HFFc6 (cell line): Measurements from ENCODE around the gene CDCA3. TPM values are rescaled to one million over a fixed set of nuclear protein-coding genes. Genes with fewer than 3 reads are reported as not detected.

Experiments
- DNase-seq: peaks from one replicate; pipeline ENCODE4 v3.0.0-alpha.2; 2018
- H3K27ac Mint-ChIP-seq: 2 replicates; pipeline ENCODE4 v1.8.0; 2020; ENCODE audit warnings: mild to moderate bottlenecking, mixed read lengths
- H3K27me3 Mint-ChIP-seq: 2 replicates; pipeline ENCODE4 v1.8.0; 2021; ENCODE audit warnings: mild to moderate bottlenecking, moderate library complexity, mixed read lengths; ENCODE audit not compliant: insufficient read depth
- H3K36me3 Mint-ChIP-seq: 2 replicates; pipeline ENCODE4 v1.8.0; 2021; ENCODE audit warnings: low read depth, mixed read lengths
- H3K4me1 Mint-ChIP-seq: 2 replicates; pipeline ENCODE4 v1.8.0; 2020; ENCODE audit warnings: low read depth, mixed read lengths
- H3K4me3 Mint-ChIP-seq: 2 replicates; pipeline ENCODE4 v1.8.0; 2020; ENCODE audit warnings: mild to moderate bottlenecking, moderate library complexity, mixed read lengths
- H3K9me3 Mint-ChIP-seq: 2 replicates; pipeline ENCODE4 v1.8.0; 2020; ENCODE audit warnings: mild to moderate bottlenecking, mixed read lengths
- total RNA-seq, 6 experiments: library from RNA; stranded (reverse); fragmentation: NEBNext Ultra II Directional; extraction: Animal tissue kit (Norgen Biotek cat#: 25700); gene quantifications; 2 replicates in 1 of 6; 3 replicates in 5 of 6; pipeline ENCODE4 v1.2.3, GENCODE V29; 2021
- TF ChIP-seq, protein P1 (sequence below): fragments of 200-600 bp; sonication (generic); IDR thresholded peaks from 2 replicates; pipeline ENCODE4 v1.5.0; 2021; ENCODE audit warnings: antibody characterized with exemption, mild to moderate bottlenecking

CDCA3 gene
- total RNA-seq, 6 experiments from 2014 or later: 24.0 to 62.5 (median 56.3) TPM

DNA sequence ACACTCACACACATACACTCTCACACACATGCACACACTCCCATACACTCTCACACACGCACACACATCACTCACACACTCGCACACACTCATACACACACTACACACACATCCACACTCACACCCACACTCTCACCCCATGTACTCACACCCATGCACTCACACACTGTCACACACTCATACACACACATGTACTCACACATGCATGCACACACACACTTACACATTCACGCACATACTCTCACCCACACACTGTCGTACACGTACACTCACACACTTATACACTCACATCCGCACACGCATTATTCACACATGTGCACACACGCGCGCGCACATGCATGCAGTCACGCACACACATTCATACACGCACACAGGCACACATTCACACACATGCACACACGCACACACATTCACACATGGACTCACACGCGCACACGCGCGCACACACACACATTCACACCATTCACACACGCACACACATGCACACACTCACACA lies 33.4 kb downstream of the CDCA3 start:
- H3K36me3 Mint-ChIP-seq: no peaks in the 10 kb centered on the region
- H3K4me3 Mint-ChIP-seq: no peak overlapping the region
- no peak overlapping the region for H3K27ac Mint-ChIP-seq
- no peaks in the 10 kb centered on the region for H3K9me3 Mint-ChIP-seq
- DNase-seq: no peak
- peaks cover 40% of the 10 kb centered on the region for H3K27me3 Mint-ChIP-seq
- TF ChIP-seq, protein P1, sequence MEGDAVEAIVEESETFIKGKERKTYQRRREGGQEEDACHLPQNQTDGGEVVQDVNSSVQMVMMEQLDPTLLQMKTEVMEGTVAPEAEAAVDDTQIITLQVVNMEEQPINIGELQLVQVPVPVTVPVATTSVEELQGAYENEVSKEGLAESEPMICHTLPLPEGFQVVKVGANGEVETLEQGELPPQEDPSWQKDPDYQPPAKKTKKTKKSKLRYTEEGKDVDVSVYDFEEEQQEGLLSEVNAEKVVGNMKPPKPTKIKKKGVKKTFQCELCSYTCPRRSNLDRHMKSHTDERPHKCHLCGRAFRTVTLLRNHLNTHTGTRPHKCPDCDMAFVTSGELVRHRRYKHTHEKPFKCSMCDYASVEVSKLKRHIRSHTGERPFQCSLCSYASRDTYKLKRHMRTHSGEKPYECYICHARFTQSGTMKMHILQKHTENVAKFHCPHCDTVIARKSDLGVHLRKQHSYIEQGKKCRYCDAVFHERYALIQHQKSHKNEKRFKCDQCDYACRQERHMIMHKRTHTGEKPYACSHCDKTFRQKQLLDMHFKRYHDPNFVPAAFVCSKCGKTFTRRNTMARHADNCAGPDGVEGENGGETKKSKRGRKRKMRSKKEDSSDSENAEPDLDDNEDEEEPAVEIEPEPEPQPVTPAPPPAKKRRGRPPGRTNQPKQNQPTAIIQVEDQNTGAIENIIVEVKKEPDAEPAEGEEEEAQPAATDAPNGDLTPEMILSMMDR: no peak
- peaks cover 29% of the 10 kb centered on the region for H3K4me1 Mint-ChIP-seq

DNA sequence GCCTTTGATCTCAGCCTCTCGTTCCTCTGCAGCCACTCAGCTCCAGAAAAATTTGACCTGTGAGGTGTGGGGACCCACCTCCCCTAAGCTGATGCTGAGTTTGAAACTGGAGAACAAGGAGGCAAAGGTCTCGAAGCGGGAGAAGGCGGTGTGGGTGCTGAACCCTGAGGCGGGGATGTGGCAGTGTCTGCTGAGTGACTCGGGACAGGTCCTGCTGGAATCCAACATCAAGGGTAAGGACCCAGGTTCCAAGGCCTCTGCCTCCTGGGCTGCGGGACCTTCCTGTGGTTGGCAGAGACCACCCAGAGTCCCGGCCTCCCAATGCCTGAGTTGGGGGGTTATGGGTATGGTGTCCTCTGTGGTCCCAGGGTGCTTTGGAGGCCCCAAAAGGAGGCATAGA lies 34.0 kb downstream of the CDCA3 start:
- H3K27ac Mint-ChIP-seq: no peak overlapping the region
- no peak for DNase-seq
- H3K36me3 Mint-ChIP-seq: no peaks in the 10 kb centered on the region
- H3K9me3 Mint-ChIP-seq: no peaks in the 10 kb centered on the region
- TF ChIP-seq, protein P1: no peak
- no peak overlapping the region for H3K4me3 Mint-ChIP-seq
- H3K27me3 Mint-ChIP-seq: peaks cover 39% of the 10 kb centered on the region
- peaks cover 23% of the 10 kb centered on the region for H3K4me1 Mint-ChIP-seq

DNA sequence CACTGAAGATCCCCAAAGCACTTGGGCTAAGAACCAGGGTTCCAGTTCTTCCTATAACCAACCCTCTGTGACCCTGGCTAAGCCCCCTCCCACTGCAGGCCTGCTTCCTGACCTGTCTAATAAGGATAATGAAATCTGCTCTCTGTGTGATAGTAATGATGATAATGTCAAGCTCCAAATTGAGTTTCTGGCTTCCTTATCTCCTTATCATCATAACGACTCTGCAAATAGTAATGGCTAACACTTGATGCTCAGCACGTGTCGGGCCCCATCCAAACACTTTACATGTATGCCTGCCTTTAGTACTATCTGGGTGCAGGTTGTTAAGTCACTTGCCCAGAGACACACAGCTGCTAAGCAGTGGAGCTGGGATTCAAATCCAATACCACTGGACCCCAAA lies 34.5 kb downstream of the CDCA3 start:
- Mint-ChIP-seq H3K4me1 (peaks cover 19% of the 10 kb centered on the region), H3K4me3 (no peak overlapping the region), H3K27ac (no peak overlapping the region), H3K36me3 (no peaks in the 10 kb centered on the region), H3K27me3 (peaks cover 36% of the 10 kb centered on the region), H3K9me3 (no peaks in the 10 kb centered on the region)
- TF ChIP-seq, protein P1: no peak
- DNase-seq: no peak

DNA sequence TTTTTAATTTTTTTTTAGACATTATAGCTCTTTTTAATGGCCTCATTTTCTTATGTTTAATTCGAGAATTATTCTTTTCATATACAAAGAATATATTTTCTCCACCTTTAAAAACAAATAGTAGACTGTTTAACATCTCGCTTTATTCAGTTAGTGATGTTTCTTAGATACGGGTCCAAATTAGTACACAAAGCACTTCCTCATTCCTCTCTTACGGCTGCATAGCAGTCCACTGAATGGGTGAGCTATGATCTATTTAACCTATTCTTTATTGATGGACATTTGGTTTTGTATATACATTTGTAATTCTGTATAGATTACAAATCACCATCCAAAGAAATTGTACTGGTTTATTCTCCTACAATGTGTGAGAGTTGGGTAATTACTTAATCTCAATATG lies 37.7 kb downstream of the CDCA3 start:
- Mint-ChIP-seq H3K27ac (no peak overlapping the region), H3K4me3 (no peak overlapping the region), H3K36me3 (no peaks in the 10 kb centered on the region), H3K9me3 (no peaks in the 10 kb centered on the region), H3K4me1 (peaks cover 6% of the 10 kb centered on the region; the same call in 1 of the 2 replicates), H3K27me3 (peaks cover 28% of the 10 kb centered on the region)
- DNase-seq: no peak
- TF ChIP-seq, protein P1: no peak

DNA sequence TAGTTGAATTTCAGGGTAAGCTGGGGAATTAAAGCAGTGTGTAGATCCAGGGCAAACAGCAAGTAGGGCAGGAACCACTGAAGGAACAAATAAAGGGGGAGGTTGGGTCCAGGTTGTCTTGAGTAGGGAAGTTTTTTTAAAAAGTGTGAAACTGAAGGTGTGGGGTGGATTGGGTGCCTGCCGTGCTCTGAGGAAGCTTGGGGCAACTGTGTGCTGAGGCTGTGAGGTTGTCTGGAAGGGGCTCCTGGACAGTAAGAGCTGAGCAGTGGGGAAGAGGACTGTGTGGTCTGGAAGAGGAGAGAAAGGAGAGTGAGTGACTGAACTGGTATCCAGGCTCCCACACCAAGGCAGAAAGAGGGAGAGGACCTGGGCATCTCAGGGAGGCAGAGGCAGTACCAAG lies 40.3 kb downstream of the CDCA3 start:
- Mint-ChIP-seq H3K27me3 (peaks cover 9% of the 10 kb centered on the region), H3K4me3 (no peak overlapping the region), H3K36me3 (no peaks in the 10 kb centered on the region), H3K4me1 (peaks cover 6% of the 10 kb centered on the region; the same call in 1 of the 2 replicates), H3K9me3 (no peaks in the 10 kb centered on the region), H3K27ac (no peak overlapping the region)
- TF ChIP-seq, protein P1: no peak
- DNase-seq: no peak

DNA sequence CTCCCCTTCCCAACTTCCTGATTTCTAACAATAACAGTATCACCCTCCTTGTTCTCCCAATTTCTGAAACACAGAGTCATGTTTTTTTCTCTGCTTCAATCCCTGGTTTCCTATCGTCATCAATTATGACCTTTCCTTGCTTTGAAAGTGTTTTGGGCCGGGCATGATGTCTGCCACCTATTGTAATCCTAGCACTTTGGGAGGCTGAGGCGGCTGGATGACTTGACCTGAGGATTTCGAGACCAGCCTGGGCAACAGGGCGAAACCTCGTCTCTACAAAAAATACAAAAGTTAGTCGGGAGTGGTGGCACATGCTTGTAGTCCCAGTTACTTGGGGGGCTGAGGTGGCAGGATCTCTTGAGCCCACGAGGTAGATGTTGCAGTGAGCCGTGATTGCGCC lies 42.0 kb downstream of the CDCA3 start:
- Mint-ChIP-seq H3K36me3 (0 out of 2 replicates have a peak, but pooled peaks cover 2% of the 10 kb centered on the region), H3K27me3 (peaks cover 8% of the 10 kb centered on the region), H3K27ac (no peak overlapping the region), H3K9me3 (peaks cover 3% of the 10 kb centered on the region), H3K4me3 (no peak overlapping the region), H3K4me1 (peaks cover 6% of the 10 kb centered on the region; the same call in 1 of the 2 replicates)
- no peak for DNase-seq
- TF ChIP-seq, protein P1: no peak
